Measurements from ENCODE around the gene SPRN.

GRCh38 chr10:133440633-133441285 is 16.3 kb upstream of the SPRN start:
- TF ChIP-seq CTCF (IDR thresholded peaks at IDR 0.05; ENCODE audit: insufficient read depth, low read length) = no peak
- TF ChIP-seq GABPA (IDR thresholded peaks at IDR 0.05; ENCODE audit: low read depth) = no peak
- TF ChIP-seq POLR2AphosphoS5 (IDR thresholded peaks at IDR 0.05; ENCODE audit: low read depth) = no peak
